Osteoblast (primary cell): Measurements from ENCODE around the gene ESRRG. TPM values are rescaled to one million over a fixed set of nuclear protein-coding genes. Genes with fewer than 3 reads are reported as not detected.

Source experiments
- DNase-seq: peaks from one replicate; pipeline ENCODE4 v3.0.0; 2011; ENCODE audit warnings: low spot score, mixed read lengths; ENCODE audit not compliant: insufficient read length; ENCODE audit errors: missing footprints
- H2AFZ ChIP-seq: 2 replicates; pipeline ENCODE4 v1.6.0; 2011; ENCODE audit warnings: mild to moderate bottlenecking, low read length
- H3K27ac ChIP-seq: 2 replicates; pipeline ENCODE4 v1.5.1; 2011; ENCODE audit warnings: mild to moderate bottlenecking, low read depth, low read length, moderate library complexity
- H3K27me3 ChIP-seq: 2 replicates; pipeline ENCODE4 v1.6.0; 2012; ENCODE audit warnings: mild to moderate bottlenecking, control low read depth, inconsistent platforms, low read length, moderate library complexity; ENCODE audit not compliant: insufficient read depth
- H3K36me3 ChIP-seq: 2 replicates; pipeline ENCODE4 v1.5.1; 2011; ENCODE audit warnings: mild to moderate bottlenecking, low read length, control low read depth, moderate library complexity; ENCODE audit not compliant: insufficient read depth
- H3K4me1 ChIP-seq: 2 replicates; pipeline ENCODE4 v1.5.1; 2011; ENCODE audit warnings: mild to moderate bottlenecking, low read length, control low read depth, moderate library complexity; ENCODE audit not compliant: insufficient read depth
- H3K4me2 ChIP-seq: 2 replicates; pipeline ENCODE4 v1.6.0; 2011; ENCODE audit warnings: mild to moderate bottlenecking, low read length; ENCODE audit not compliant: insufficient read depth
- H3K4me3 ChIP-seq: fragments of 200-600 bp; sonication (generic); 3 replicates; pipeline ENCODE4 v1.5.1; 2012; ENCODE audit warnings: mild to moderate bottlenecking, low read length, inconsistent platforms; ENCODE audit not compliant: insufficient read depth
- H3K79me2 ChIP-seq: 2 replicates; pipeline ENCODE4 v1.6.0; 2012; ENCODE audit warnings: mild to moderate bottlenecking, low read length, control low read depth, inconsistent platforms; ENCODE audit not compliant: insufficient read depth
- H3K9me3 ChIP-seq: 2 replicates; pipeline ENCODE4 v1.5.1; 2011; ENCODE audit warnings: low read depth, low read length, control low read depth
- H4K20me1 ChIP-seq: 2 replicates; pipeline ENCODE4 v1.6.0; 2012; ENCODE audit warnings: mild to moderate bottlenecking, low read length, control low read depth; ENCODE audit not compliant: insufficient read depth
- total RNA-seq: library from RNA; depleted of rRNA; stranded (reverse); fragments of >200 nt; gene quantifications from 2 replicates; pipeline ENCODE4 v1.2.3, GENCODE V29; 2012
- TF ChIP-seq, protein P1 (sequence below): IDR thresholded peaks from 2 replicates; pipeline ENCODE4 v1.5.1; 2011; ENCODE audit warnings: mild to moderate bottlenecking, low read depth, low read length, moderate library complexity; ENCODE audit errors: extremely low read depth

The ESRRG gene
- total RNA-seq, 1 donor = not detected

DNA sequence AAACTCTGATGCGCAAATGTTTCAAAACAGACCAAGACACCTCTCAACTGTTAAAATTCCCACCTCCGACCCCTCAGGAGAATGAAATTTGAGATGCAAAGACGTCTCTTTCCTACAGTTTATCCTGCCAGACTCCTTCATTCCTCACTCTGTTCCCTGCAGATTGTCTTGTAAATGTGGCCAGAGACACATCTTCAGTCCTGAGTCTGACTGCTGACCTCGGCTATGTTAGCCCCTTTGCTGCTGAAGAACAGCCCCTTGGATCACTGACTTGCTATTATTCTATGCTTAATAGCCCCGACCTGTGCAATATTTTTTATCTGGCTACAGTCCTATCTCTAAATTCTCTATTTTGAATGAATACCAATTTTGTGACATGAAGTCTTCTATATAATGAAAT is 16.6 kb upstream of the ESRRG start:
- H4K20me1 ChIP-seq = no peaks in the 10 kb centered on the region
- H3K79me2 ChIP-seq = no peaks in the 10 kb centered on the region
- H2AFZ ChIP-seq = no peak overlapping the region
- no peaks in the 10 kb centered on the region for H3K36me3 ChIP-seq
- no peaks in the 10 kb centered on the region for H3K4me1 ChIP-seq
- no peak for DNase-seq
- TF ChIP-seq, protein P1, sequence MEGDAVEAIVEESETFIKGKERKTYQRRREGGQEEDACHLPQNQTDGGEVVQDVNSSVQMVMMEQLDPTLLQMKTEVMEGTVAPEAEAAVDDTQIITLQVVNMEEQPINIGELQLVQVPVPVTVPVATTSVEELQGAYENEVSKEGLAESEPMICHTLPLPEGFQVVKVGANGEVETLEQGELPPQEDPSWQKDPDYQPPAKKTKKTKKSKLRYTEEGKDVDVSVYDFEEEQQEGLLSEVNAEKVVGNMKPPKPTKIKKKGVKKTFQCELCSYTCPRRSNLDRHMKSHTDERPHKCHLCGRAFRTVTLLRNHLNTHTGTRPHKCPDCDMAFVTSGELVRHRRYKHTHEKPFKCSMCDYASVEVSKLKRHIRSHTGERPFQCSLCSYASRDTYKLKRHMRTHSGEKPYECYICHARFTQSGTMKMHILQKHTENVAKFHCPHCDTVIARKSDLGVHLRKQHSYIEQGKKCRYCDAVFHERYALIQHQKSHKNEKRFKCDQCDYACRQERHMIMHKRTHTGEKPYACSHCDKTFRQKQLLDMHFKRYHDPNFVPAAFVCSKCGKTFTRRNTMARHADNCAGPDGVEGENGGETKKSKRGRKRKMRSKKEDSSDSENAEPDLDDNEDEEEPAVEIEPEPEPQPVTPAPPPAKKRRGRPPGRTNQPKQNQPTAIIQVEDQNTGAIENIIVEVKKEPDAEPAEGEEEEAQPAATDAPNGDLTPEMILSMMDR = no peak
- H3K9me3 ChIP-seq = peaks cover 4% of the 10 kb centered on the region
- H3K27ac ChIP-seq = no peak overlapping the region
- H3K4me3 ChIP-seq = no peak overlapping the region
- no peak overlapping the region for H3K4me2 ChIP-seq
- no peaks in the 10 kb centered on the region for H3K27me3 ChIP-seq

DNA sequence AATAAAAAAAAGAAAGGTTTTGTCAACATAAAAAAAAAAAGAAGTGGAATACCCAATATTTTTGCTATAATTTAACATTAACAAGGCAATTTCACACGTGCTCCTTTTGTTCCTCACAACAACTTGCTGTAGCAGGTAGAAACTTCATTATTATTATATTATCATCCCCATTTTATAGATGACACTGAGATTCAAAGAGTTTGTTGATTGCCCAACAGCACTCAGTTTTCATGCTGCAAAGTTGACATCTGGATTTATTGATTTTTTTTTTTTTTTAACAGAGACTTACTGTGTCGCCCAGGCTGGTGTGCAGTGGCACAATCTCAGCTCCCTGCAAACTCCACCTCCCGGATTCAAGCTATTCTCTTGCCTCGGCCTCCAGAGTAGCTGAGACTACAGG is 8.9 kb upstream of the ESRRG start:
- Histone ChIP-seq H3K79me2 (no peaks in the 10 kb centered on the region), H3K27ac (no peak overlapping the region), H3K4me3 (no peak overlapping the region), H4K20me1 (no peaks in the 10 kb centered on the region), H3K27me3 (no peaks in the 10 kb centered on the region), H3K9me3 (no peaks in the 10 kb centered on the region), H2AFZ (no peak overlapping the region), H3K4me1 (no peaks in the 10 kb centered on the region), H3K4me2 (no peak overlapping the region), H3K36me3 (no peaks in the 10 kb centered on the region)
- TF ChIP-seq, protein P1 = no peak
- no peak for DNase-seq

DNA sequence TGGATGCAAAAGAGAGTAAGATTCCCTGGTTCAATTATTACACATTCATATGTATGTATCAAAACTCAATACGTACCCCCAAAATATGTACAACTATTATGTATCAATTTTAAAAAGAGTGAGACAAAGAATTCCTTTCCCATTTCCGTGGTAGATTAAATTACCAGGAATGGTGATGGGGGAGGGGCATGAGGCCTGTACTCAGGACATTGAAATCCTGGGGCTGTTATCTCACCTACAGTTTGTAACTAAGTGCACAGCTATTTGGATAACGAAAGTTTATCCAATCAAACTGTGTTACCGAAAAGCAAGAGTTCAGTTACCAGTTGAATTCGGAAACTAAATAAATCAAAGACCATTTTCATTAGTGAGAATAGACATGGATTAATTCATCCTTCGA is 8.3 kb upstream of the ESRRG start:
- H2AFZ ChIP-seq = no peak overlapping the region
- no peaks in the 10 kb centered on the region for H3K4me1 ChIP-seq
- no peak for DNase-seq
- no peaks in the 10 kb centered on the region for H3K36me3 ChIP-seq
- TF ChIP-seq, protein P1 = no peak
- H3K4me2 ChIP-seq = no peak overlapping the region
- H3K27me3 ChIP-seq = no peaks in the 10 kb centered on the region
- no peak overlapping the region for H3K4me3 ChIP-seq
- H4K20me1 ChIP-seq = no peaks in the 10 kb centered on the region
- H3K79me2 ChIP-seq = no peaks in the 10 kb centered on the region
- no peak overlapping the region for H3K27ac ChIP-seq
- H3K9me3 ChIP-seq = no peaks in the 10 kb centered on the region

DNA sequence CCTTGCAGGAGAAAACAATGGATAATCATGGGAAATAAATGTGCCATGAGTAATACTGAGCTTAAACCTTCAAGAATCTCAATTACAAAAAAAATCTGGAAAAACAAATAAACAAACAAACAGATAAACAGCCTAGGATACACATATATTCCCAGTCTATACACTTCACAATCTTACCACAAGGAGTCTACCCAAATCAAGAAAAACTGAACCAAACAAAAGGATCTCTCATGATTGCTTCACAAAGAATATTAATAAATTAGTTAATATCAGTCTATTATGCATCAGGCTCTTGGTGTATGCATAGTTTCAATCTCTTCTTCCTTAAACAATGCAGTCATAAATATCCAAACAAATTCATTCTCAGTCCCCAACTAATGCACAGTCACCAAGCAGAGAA is 3.2 kb upstream of the ESRRG start:
- Histone ChIP-seq H3K27ac (no peak overlapping the region), H3K9me3 (no peaks in the 10 kb centered on the region), H3K36me3 (no peaks in the 10 kb centered on the region), H3K79me2 (no peaks in the 10 kb centered on the region), H3K27me3 (no peaks in the 10 kb centered on the region), H3K4me1 (no peaks in the 10 kb centered on the region), H4K20me1 (no peaks in the 10 kb centered on the region), H2AFZ (no peak overlapping the region), H3K4me2 (no peak overlapping the region), H3K4me3 (no peak overlapping the region)
- TF ChIP-seq, protein P1 = no peak
- no peak for DNase-seq
